Measurements from ENCODE around the gene ACTN2.

The ACTN2 gene

GRCh38 chr1:236700903-236701302, 14.6 kb downstream of the ACTN2 start:
- Histone ChIP-seq H4K20me1 (ENCODE audit: control insufficient read depth, insufficient read depth, low read depth, low read length) (no peaks in the 10 kb centered on the region), H3K79me2 (ENCODE audit: control insufficient read depth, low read length) (no peaks in the 10 kb centered on the region)

GRCh38 chr1:236701782-236702181, 15.5 kb downstream of the ACTN2 start:
- H3K9me2 ChIP-seq (replicated peaks; ENCODE audit: control insufficient read depth, low read length) = no peaks in the 10 kb centered on the region
- no peak overlapping the region for H3K4me2 ChIP-seq (ENCODE audit: low read length)
- no peaks in the 10 kb centered on the region for H3K9me3 ChIP-seq (ENCODE audit: control insufficient read depth, insufficient read depth, low read length)
- no peaks in the 10 kb centered on the region for H3K4me1 ChIP-seq (ENCODE audit: control insufficient read depth, low read length)
- no peaks in the 10 kb centered on the region for H3K27me3 ChIP-seq (ENCODE audit: control insufficient read depth, low read length)
- TF ChIP-seq EZH2phosphoT487 (IDR thresholded peaks at IDR 0.05; ENCODE audit: borderline replicate concordance, low read length) (no peak), CTCF (IDR thresholded peaks at IDR 0.05; ENCODE audit: low read depth, low read length, poor library complexity, severe bottlenecking) (no peak)
- H4K20me1 ChIP-seq (ENCODE audit: control insufficient read depth, insufficient read depth, low read depth, low read length) = no peaks in the 10 kb centered on the region
- H3K79me2 ChIP-seq (ENCODE audit: control insufficient read depth, low read length) = no peaks in the 10 kb centered on the region
- H3K36me3 ChIP-seq (ENCODE audit: control insufficient read depth, low read length) = no peaks in the 10 kb centered on the region
- H3K4me3 ChIP-seq (ENCODE audit: low read length) = no peak overlapping the region
- no peaks in the 10 kb centered on the region for H3F3A ChIP-seq (ENCODE audit: control insufficient read depth, insufficient read depth)
- no peak overlapping the region for H3K27ac ChIP-seq (ENCODE audit: low read depth, low read length)

More at GRCh38 chr1:236700903-236701302, 14.6 kb downstream of the ACTN2 start:
- TF ChIP-seq CTCF (IDR thresholded peaks at IDR 0.05; ENCODE audit: low read depth, low read length, poor library complexity, severe bottlenecking) = no peak
- no peak for TF ChIP-seq EZH2phosphoT487 (IDR thresholded peaks at IDR 0.05; ENCODE audit: borderline replicate concordance, low read length)
- Histone ChIP-seq H3K4me3 (ENCODE audit: low read length) (no peak overlapping the region), H3K27me3 (ENCODE audit: control insufficient read depth, low read length) (no peaks in the 10 kb centered on the region), H3K4me2 (ENCODE audit: low read length) (no peak overlapping the region), H3K4me1 (ENCODE audit: control insufficient read depth, low read length) (no peaks in the 10 kb centered on the region), H3K9me2 (replicated peaks; ENCODE audit: control insufficient read depth, low read length) (no peaks in the 10 kb centered on the region), H3F3A (ENCODE audit: control insufficient read depth, insufficient read depth) (no peaks in the 10 kb centered on the region), H3K27ac (ENCODE audit: low read depth, low read length) (no peak overlapping the region), H3K36me3 (ENCODE audit: control insufficient read depth, low read length) (no peaks in the 10 kb centered on the region), H3K9me3 (ENCODE audit: control insufficient read depth, insufficient read depth, low read length) (no peaks in the 10 kb centered on the region)

GRCh38 chr1:236702791-236703394, 16.6 kb downstream of the ACTN2 start:
- no peak for TF ChIP-seq CTCF (IDR thresholded peaks at IDR 0.05; ENCODE audit: low read depth, low read length, poor library complexity, severe bottlenecking)
- no peak for TF ChIP-seq EZH2phosphoT487 (IDR thresholded peaks at IDR 0.05; ENCODE audit: borderline replicate concordance, low read length)
- no peaks in the 10 kb centered on the region for H3K9me3 ChIP-seq (ENCODE audit: control insufficient read depth, insufficient read depth, low read length)
- H3K9me2 ChIP-seq (replicated peaks; ENCODE audit: control insufficient read depth, low read length) = no peaks in the 10 kb centered on the region
- H3K36me3 ChIP-seq (ENCODE audit: control insufficient read depth, low read length) = no peaks in the 10 kb centered on the region
- no peaks in the 10 kb centered on the region for H3K4me1 ChIP-seq (ENCODE audit: control insufficient read depth, low read length)
- H3K79me2 ChIP-seq (ENCODE audit: control insufficient read depth, low read length) = no peaks in the 10 kb centered on the region
- H3K27ac ChIP-seq (ENCODE audit: low read depth, low read length) = no peak overlapping the region
- H3K4me2 ChIP-seq (ENCODE audit: low read length) = no peak overlapping the region
- H3K4me3 ChIP-seq (ENCODE audit: low read length) = no peak overlapping the region
- H3K27me3 ChIP-seq (ENCODE audit: control insufficient read depth, low read length) = no peaks in the 10 kb centered on the region
- no peaks in the 10 kb centered on the region for H4K20me1 ChIP-seq (ENCODE audit: control insufficient read depth, insufficient read depth, low read depth, low read length)
- H3F3A ChIP-seq (ENCODE audit: control insufficient read depth, insufficient read depth) = no peaks in the 10 kb centered on the region
